H9 (cell line): ENCODE results near the gene SLC25A18. TPM values are rescaled to one million over a fixed set of nuclear protein-coding genes. Genes with fewer than 3 reads are reported as not detected.

ENCODE experiments used
- DNase-seq: peaks from one replicate; pipeline ENCODE4 v3.0.0-alpha.2; 2017
- H2AFZ ChIP-seq: one replicate; pipeline ENCODE4 v1.6.1; 2013; ENCODE audit warnings: mild to moderate bottlenecking, low read length, control low read depth, moderate library complexity
- H2AK5ac ChIP-seq: 2 replicates; pipeline ENCODE4 v1.6.1; 2013; ENCODE audit warnings: low read length, control low read depth, mixed read lengths; ENCODE audit not compliant: insufficient read length
- H2BK120ac ChIP-seq: one replicate; pipeline ENCODE4 v1.6.1; 2013; ENCODE audit warnings: low read depth, mild to moderate bottlenecking, low read length, control low read depth, inconsistent platforms; ENCODE audit not compliant: poor library complexity, severe bottlenecking
- H2BK12ac ChIP-seq: 2 replicates; pipeline ENCODE4 v1.6.1; 2013; ENCODE audit warnings: low read length, control low read depth, mixed read lengths, low read depth; ENCODE audit not compliant: insufficient read length
- H2BK15ac ChIP-seq: 2 replicates; pipeline ENCODE4 v1.6.1; 2013; ENCODE audit warnings: low read depth, low read length, control low read depth
- H2BK20ac ChIP-seq: one replicate; pipeline ENCODE4 v1.6.1; 2013; ENCODE audit warnings: low read depth, mild to moderate bottlenecking, low read length, control low read depth, inconsistent platforms; ENCODE audit not compliant: poor library complexity, severe bottlenecking
- H2BK5ac ChIP-seq: 2 replicates; pipeline ENCODE4 v1.6.1; 2013; ENCODE audit warnings: low read length, control low read depth, mixed read lengths; ENCODE audit not compliant: insufficient read length
- H3K14ac ChIP-seq: 2 replicates; pipeline ENCODE4 v1.6.1; 2013; ENCODE audit warnings: low read length, control low read depth; ENCODE audit not compliant: insufficient read depth
- H3K18ac ChIP-seq: 2 replicates; pipeline ENCODE4 v1.6.1; 2013; ENCODE audit warnings: low read depth, mild to moderate bottlenecking, mixed read lengths, low read length, control low read depth; ENCODE audit not compliant: insufficient read length
- H3K23ac ChIP-seq: 2 replicates; pipeline ENCODE4 v1.6.1; 2013; ENCODE audit warnings: low read length, control low read depth, mixed read lengths, low read depth; ENCODE audit not compliant: insufficient read length
- H3K23me2 ChIP-seq: 2 replicates; pipeline ENCODE4 v1.6.1; 2013; ENCODE audit warnings: low read depth, mild to moderate bottlenecking, mixed read lengths, low read length, control low read depth; ENCODE audit not compliant: insufficient read length, poor library complexity, severe bottlenecking
- H3K27ac ChIP-seq: 2 replicates; pipeline ENCODE4 v1.5.1; 2013; ENCODE audit warnings: low read length, control low read depth, mixed read lengths, low read depth; ENCODE audit not compliant: insufficient read length
- H3K27me3 ChIP-seq: 2 replicates; pipeline ENCODE4 v1.6.1; 2013; ENCODE audit warnings: low read length, control low read depth, inconsistent platforms; ENCODE audit not compliant: insufficient read depth
- H3K4ac ChIP-seq: 2 replicates; pipeline ENCODE4 v1.6.1; 2013; ENCODE audit warnings: low read depth, mild to moderate bottlenecking, control low read depth, inconsistent platforms, low read length, moderate library complexity
- H3K4me1 ChIP-seq: 2 replicates; pipeline ENCODE4 v1.6.1; 2013; ENCODE audit warnings: low read length, control low read depth, inconsistent platforms; ENCODE audit not compliant: insufficient read depth
- H3K4me2 ChIP-seq: 2 replicates; pipeline ENCODE4 v1.6.1; 2013; ENCODE audit warnings: low read length, control low read depth, mixed read lengths; ENCODE audit not compliant: insufficient read length, insufficient read depth
- H3K56ac ChIP-seq: 2 replicates; pipeline ENCODE4 v1.6.1; 2013; ENCODE audit warnings: low read depth, mild to moderate bottlenecking, mixed read lengths, low read length, control low read depth; ENCODE audit not compliant: insufficient read length
- H3K79me1 ChIP-seq: 2 replicates; pipeline ENCODE4 v1.6.1; 2013; ENCODE audit warnings: low read depth, mild to moderate bottlenecking, moderate library complexity, low read length, control low read depth, inconsistent platforms; ENCODE audit not compliant: insufficient read depth, poor library complexity, severe bottlenecking
- H3K79me2 ChIP-seq: 2 replicates; pipeline ENCODE4 v1.6.1; 2013; ENCODE audit warnings: low read length, control low read depth, inconsistent platforms; ENCODE audit not compliant: insufficient read depth
- H3K9ac ChIP-seq: 2 replicates; pipeline ENCODE4 v1.6.1; 2013; ENCODE audit warnings: low read length, control low read depth, mixed read lengths; ENCODE audit not compliant: insufficient read length; ENCODE audit errors: extremely low read depth
- H3K9me3 ChIP-seq: one replicate; pipeline ENCODE4 v1.6.1; 2013; ENCODE audit warnings: low read depth, low read length, inconsistent platforms; ENCODE audit not compliant: control insufficient read depth
- H3T11ph ChIP-seq: one replicate; pipeline ENCODE4 v1.6.1; 2013; ENCODE audit warnings: mild to moderate bottlenecking, low read length, control low read depth, inconsistent platforms
- H4K20me1 ChIP-seq: one replicate; pipeline ENCODE4 v1.6.1; 2013; ENCODE audit not compliant: control insufficient read depth, insufficient read length, insufficient read depth
- H4K5ac ChIP-seq: 2 replicates; pipeline ENCODE4 v1.6.1; 2013; ENCODE audit warnings: low read depth, mild to moderate bottlenecking, mixed read lengths, low read length, control low read depth; ENCODE audit not compliant: insufficient read length
- H4K8ac ChIP-seq: replicated peaks from 2 replicates; pipeline ENCODE4 v1.6.1; 2013; ENCODE audit warnings: low read length, control low read depth, mixed read lengths, low read depth; ENCODE audit not compliant: insufficient read length
- H4K91ac ChIP-seq: 2 replicates; pipeline ENCODE4 v1.6.1; 2013; ENCODE audit warnings: low read depth, mild to moderate bottlenecking, moderate library complexity, mixed read lengths, low read length, control low read depth; ENCODE audit not compliant: insufficient read length
- H3K27ac Mint-ChIP-seq, 3 experiments: 2 replicates in 2 of 3; 3 replicates in 1 of 3; pipeline ENCODE4 v1.8.0; 2020 to 2021; ENCODE audit warnings: mixed read lengths in 3 of 3, mild to moderate bottlenecking in 1 of 3, moderate library complexity in 1 of 3
- H3K27me3 Mint-ChIP-seq: 2 replicates; pipeline ENCODE4 v1.8.0; 2021; ENCODE audit warnings: low read depth, mild to moderate bottlenecking, moderate library complexity, mixed read lengths
- H3K36me3 Mint-ChIP-seq, 3 experiments: 2 replicates in 2 of 3; 3 replicates in 1 of 3; pipeline ENCODE4 v1.8.0; 2020 to 2021; ENCODE audit warnings: low read depth in 3 of 3, mixed read lengths in 3 of 3; ENCODE audit not compliant: insufficient read depth in 1 of 3
- H3K4me1 Mint-ChIP-seq, 2 experiments: 2 replicates each; pipeline ENCODE4 v1.8.0; 2020; ENCODE audit warnings: mixed read lengths in 2 of 2
- H3K4me3 Mint-ChIP-seq, 2 experiments: 2 replicates in 1 of 2; 3 replicates in 1 of 2; pipeline ENCODE4 v1.8.0; 2020 to 2021; ENCODE audit warnings: mild to moderate bottlenecking in 2 of 2, mixed read lengths in 2 of 2, moderate library complexity in 1 of 2
- H3K9me3 Mint-ChIP-seq, 2 experiments: 2 replicates in 1 of 2; 3 replicates in 1 of 2; pipeline ENCODE4 v1.8.0; 2020; ENCODE audit warnings: mild to moderate bottlenecking in 2 of 2, mixed read lengths in 2 of 2, moderate library complexity in 1 of 2
- WGBS: extraction: QIAGEN DNeasy Blood & Tissue Kit; methylation state at CpG from one replicate; pipeline ENCODE4 v1.1.7; 2013; ENCODE audit warnings: missing lambda C conversion rate, low lambda C conversion rate, mixed read lengths; ENCODE audit not compliant: insufficient read length; ENCODE audit errors: extremely low coverage; 5-methylcytosine and 5-hydroxymethylcytosine counted together
- long read RNA-seq: library from polyadenylated mRNA; unstranded; transcript quantifications from one replicate; pipeline ENCODE4 v2.0.0, GENCODE V29; 2020
- total RNA-seq: library from RNA; stranded (reverse); gene quantifications from 2 replicates; pipeline ENCODE4 v1.2.1, GENCODE V29; 2021
- TF ChIP-seq, protein P1 (sequence below): fragments of 200-600 bp; sonication (generic); conservative IDR thresholded peaks from 3 replicates; pipeline ENCODE4 v1.8.0; 2021; ENCODE audit warnings: antibody characterized with exemption, mild to moderate bottlenecking

SLC25A18 gene, protein sequence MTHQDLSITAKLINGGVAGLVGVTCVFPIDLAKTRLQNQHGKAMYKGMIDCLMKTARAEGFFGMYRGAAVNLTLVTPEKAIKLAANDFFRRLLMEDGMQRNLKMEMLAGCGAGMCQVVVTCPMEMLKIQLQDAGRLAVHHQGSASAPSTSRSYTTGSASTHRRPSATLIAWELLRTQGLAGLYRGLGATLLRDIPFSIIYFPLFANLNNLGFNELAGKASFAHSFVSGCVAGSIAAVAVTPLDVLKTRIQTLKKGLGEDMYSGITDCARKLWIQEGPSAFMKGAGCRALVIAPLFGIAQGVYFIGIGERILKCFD
- total RNA-seq: 2.3 and 3.0 TPM in 2 replicates
- long read RNA-seq, partial matches to known transcripts: 0 of 4 reads
- long read RNA-seq, other reads (novel, unspliced or antisense): 1 of 4 reads

DNA sequence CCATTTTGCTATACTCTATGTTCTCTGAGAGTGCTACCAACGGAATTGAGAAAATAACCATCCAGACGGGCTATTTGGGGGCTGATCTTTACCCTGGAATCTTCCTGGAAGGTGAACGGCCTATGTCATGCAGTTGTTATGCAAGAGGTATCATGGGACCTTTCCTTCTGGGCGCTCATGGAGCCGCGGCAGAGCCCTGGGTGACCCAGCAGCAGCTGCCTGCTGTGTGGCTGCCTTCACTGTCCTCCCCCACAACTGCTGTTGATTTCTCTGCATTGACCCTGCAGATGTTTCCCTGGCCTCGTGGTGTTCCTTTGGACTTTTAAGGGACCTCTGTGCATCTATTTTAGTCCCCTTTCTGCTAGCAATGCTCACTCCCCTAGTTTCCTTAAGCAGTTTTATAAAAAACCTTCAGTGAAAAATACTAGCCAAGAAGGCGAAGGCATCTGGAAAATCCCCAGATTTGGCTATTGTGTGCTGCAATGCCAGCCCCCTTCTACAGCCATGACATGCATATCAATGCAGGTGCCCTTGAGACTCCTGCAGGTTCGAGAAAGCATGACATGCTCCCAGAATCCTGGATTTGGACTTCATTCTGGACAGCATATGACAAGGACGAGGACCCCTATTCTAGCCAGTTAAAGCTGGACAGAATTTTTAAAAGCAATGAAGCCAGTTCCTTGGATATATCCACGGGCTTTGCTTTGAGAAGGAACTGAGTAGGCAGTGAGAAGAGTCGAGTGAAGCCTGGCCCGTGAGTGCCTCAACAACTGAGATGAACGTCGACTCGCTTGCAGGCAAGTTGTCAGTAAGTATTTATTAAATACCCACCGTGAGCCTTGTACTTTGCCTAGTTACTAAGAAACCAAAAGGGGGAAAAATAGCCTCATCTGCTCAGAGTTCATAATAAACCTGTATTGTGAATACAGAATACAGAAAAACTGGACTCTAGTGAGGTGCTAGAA lies at the start of gene SLC25A18:
SLC25A18 (plus strand) TSS at position 593 of the 965 bp plus-strand sequence. CDS start 16,447 bp downstream, outside the sequence.
- no peak within 1 kb of the TSS for H2AK5ac ChIP-seq
- H3K4ac ChIP-seq: no peak within 1 kb of the TSS
- Mint-ChIP-seq H3K4me3 (peak within 1 kb of the TSS; percentile 24 to 28), H3K27ac (peak within 1 kb of the TSS; percentile 97), H3K36me3 (peaks cover 25 to 35% (median 28%) of the 10 kb centered on the region in 3 experiments), H3K4me1 (peaks cover 22 to 27% of the 10 kb centered on the region in 2 experiments), H3K9me3 (peaks cover 13 to 14% of the 10 kb centered on the region in 2 experiments; a peak in 4 of 5 replicates), H3K27me3 (no peaks in the 10 kb centered on the region; the same call in none of the 2 replicates)
- no peak within 1 kb of the TSS for H2AFZ ChIP-seq
- H3K79me2 ChIP-seq: no peaks in the 10 kb centered on the region
- H2BK5ac ChIP-seq: no peak within 1 kb of the TSS
- no CpG with 5 or more reads among the region's 17 CpGs for WGBS
- no peaks in the 10 kb centered on the region for H3K79me1 ChIP-seq
- no peaks in the 10 kb centered on the region for H3K23me2 ChIP-seq
- H3K27me3 ChIP-seq: no peaks in the 10 kb centered on the region
- 0 out of 2 replicates have a peak, but pooled peaks cover 2% of the 10 kb centered on the region for H3K4me1 ChIP-seq
- no peak within 1 kb of the TSS for H3T11ph ChIP-seq
- H2BK15ac ChIP-seq: no peak within 1 kb of the TSS
- H4K91ac ChIP-seq: no peak within 1 kb of the TSS
- H3K27ac ChIP-seq: no peak within 1 kb of the TSS
- H2BK12ac ChIP-seq: no peak within 1 kb of the TSS
- no peak within 1 kb of the TSS for H3K23ac ChIP-seq
- H2BK20ac ChIP-seq: no peak within 1 kb of the TSS
- H3K56ac ChIP-seq: no peak within 1 kb of the TSS
- peak within 1 kb of the TSS; percentile 63 for H3K18ac ChIP-seq
- no peak within 1 kb of the TSS for H4K5ac ChIP-seq
- H3K4me2 ChIP-seq: peak within 1 kb of the TSS; percentile 28
- no peak within 1 kb of the TSS for H2BK120ac ChIP-seq
- H3K9ac ChIP-seq: no peak within 1 kb of the TSS
- peak; percentile 61 for DNase-seq
- H4K8ac ChIP-seq: no peak within 1 kb of the TSS
- H3K14ac ChIP-seq: peak within 1 kb of the TSS; percentile 52; the same call in 1 of the 2 replicates
- H3K9me3 ChIP-seq: no peaks in the 10 kb centered on the region
- TF ChIP-seq, protein P1, sequence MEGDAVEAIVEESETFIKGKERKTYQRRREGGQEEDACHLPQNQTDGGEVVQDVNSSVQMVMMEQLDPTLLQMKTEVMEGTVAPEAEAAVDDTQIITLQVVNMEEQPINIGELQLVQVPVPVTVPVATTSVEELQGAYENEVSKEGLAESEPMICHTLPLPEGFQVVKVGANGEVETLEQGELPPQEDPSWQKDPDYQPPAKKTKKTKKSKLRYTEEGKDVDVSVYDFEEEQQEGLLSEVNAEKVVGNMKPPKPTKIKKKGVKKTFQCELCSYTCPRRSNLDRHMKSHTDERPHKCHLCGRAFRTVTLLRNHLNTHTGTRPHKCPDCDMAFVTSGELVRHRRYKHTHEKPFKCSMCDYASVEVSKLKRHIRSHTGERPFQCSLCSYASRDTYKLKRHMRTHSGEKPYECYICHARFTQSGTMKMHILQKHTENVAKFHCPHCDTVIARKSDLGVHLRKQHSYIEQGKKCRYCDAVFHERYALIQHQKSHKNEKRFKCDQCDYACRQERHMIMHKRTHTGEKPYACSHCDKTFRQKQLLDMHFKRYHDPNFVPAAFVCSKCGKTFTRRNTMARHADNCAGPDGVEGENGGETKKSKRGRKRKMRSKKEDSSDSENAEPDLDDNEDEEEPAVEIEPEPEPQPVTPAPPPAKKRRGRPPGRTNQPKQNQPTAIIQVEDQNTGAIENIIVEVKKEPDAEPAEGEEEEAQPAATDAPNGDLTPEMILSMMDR: peak; percentile 62
- H4K20me1 ChIP-seq: no peaks in the 10 kb centered on the region
